Fibroblast of lung (primary cell): ENCODE results near the gene FAM3B. TPM values are rescaled to one million over a fixed set of nuclear protein-coding genes. Genes with fewer than 3 reads are reported as not detected.

ENCODE experiments used
- DNase-seq, 2 donors: peaks; one replicate each; pipeline versions ENCODE4 v3.0.0 to v3.0.0-alpha.2; 2010; ENCODE audit warnings: low read depth in 2 of 2
- H2AFZ ChIP-seq: 2 replicates; pipeline ENCODE4 v1.5.1; 2012; ENCODE audit warnings: low read length, control low read depth, inconsistent platforms
- H3K27ac ChIP-seq: 2 replicates; pipeline ENCODE4 v1.5.1; 2011; ENCODE audit warnings: low read length, control low read depth; ENCODE audit not compliant: insufficient read depth
- H3K27me3 ChIP-seq: 2 replicates; pipeline ENCODE4 v1.5.1; 2011; ENCODE audit warnings: mild to moderate bottlenecking, low read length; ENCODE audit not compliant: control insufficient read depth, insufficient read depth
- H3K36me3 ChIP-seq: 2 replicates; pipeline ENCODE4 v1.5.1; 2011; ENCODE audit warnings: low read length; ENCODE audit not compliant: control insufficient read depth, insufficient read depth
- H3K4me1 ChIP-seq: 2 replicates; pipeline ENCODE4 v1.5.1; 2011; ENCODE audit warnings: low read length; ENCODE audit not compliant: control insufficient read depth, insufficient read depth; ENCODE audit errors: extremely low read depth
- H3K4me2 ChIP-seq: 2 replicates; pipeline ENCODE4 v1.5.1; 2011; ENCODE audit warnings: low read length, control low read depth; ENCODE audit not compliant: insufficient read depth; ENCODE audit errors: extremely low read depth
- H3K4me3 ChIP-seq, 4 experiments: fragments of 200-600 bp in 1 of 4; sonication (generic) in 1 of 4; replicated peaks in 1 of 4; 2 replicates each; pipeline ENCODE4 v1.5.1; 2011 to 2016; ENCODE audit warnings: low read length in 4 of 4, low read depth in 3 of 4, mild to moderate bottlenecking in 3 of 4, control low read depth in 2 of 4, inconsistent platforms in 1 of 4, mixed read lengths in 1 of 4; ENCODE audit not compliant: insufficient read depth in 1 of 4; ENCODE audit errors: control extremely low read depth in 1 of 4
- H3K79me2 ChIP-seq: 2 replicates; pipeline ENCODE4 v1.5.1; 2012; ENCODE audit warnings: mild to moderate bottlenecking, low read length, inconsistent platforms; ENCODE audit not compliant: control insufficient read depth, insufficient read depth
- H3K9ac ChIP-seq: 2 replicates; pipeline ENCODE4 v1.5.1; 2011; ENCODE audit warnings: mild to moderate bottlenecking, low read length, control low read depth; ENCODE audit not compliant: insufficient read depth
- H3K9me3 ChIP-seq: 2 replicates; pipeline ENCODE4 v1.5.1; 2012; ENCODE audit warnings: low read depth, low read length; ENCODE audit not compliant: control insufficient read depth, insufficient read depth
- H4K20me1 ChIP-seq: 2 replicates; pipeline ENCODE4 v1.5.1; 2011; ENCODE audit warnings: low read length; ENCODE audit not compliant: control insufficient read depth, insufficient read depth; ENCODE audit errors: extremely low read depth
- CTCF ChIP-seq, 2 donors: IDR thresholded peaks in 1 of 2; conservative IDR thresholded peaks in 1 of 2; 1 replicate in 1 of 2; 2 replicates in 1 of 2; pipeline ENCODE4 v1.5.1; 2011 to 2012; ENCODE audit warnings: low read length in 2 of 2, control low read depth in 1 of 2, inconsistent platforms in 1 of 2, low read depth in 1 of 2, mild to moderate bottlenecking in 1 of 2
- EZH2 ChIP-seq: IDR thresholded peaks from 2 replicates; pipeline ENCODE4 v1.5.1; 2012; ENCODE audit warnings: low read length, control low read depth, mild to moderate bottlenecking; ENCODE audit errors: missing control alignments
- polyA plus RNA-seq, 2 donors: library from polyadenylated mRNA; depleted of rRNA in 1 of 2; stranded (reverse) in 1 of 2; unstranded in 1 of 2; fragments of >200 nt; gene quantifications; 2 replicates each; pipeline ENCODE4 v1.2.1, GENCODE V29; 2011 to 2012; ENCODE audit warnings: missing spikeins in 1 of 2
- total RNA-seq: library from RNA; depleted of rRNA; stranded (reverse); fragments of >200 nt; gene quantifications from 2 replicates; pipeline ENCODE4 v1.2.1, GENCODE V29; 2014

The FAM3B gene
- total and polyA plus RNA-seq, 2 donors (not counting 1 experiment from before 2014, with no cell fraction given) = not detected

GRCh38 chr21:41367945-41368734 is 51.5 kb downstream of the FAM3B start:
- H3K4me1 ChIP-seq = no peaks in the 10 kb centered on the region

GRCh38 chr21:41368735-41369104 is 52.1 kb downstream of the FAM3B start:
- Histone ChIP-seq H3K79me2 (no peaks in the 10 kb centered on the region), H3K4me1 (no peaks in the 10 kb centered on the region), H4K20me1 (no peaks in the 10 kb centered on the region), H3K36me3 (no peaks in the 10 kb centered on the region), H3K27ac (no peak overlapping the region), H3K27me3 (no peaks in the 10 kb centered on the region), H3K9ac (no peak overlapping the region), H2AFZ (no peak overlapping the region), H3K9me3 (no peaks in the 10 kb centered on the region), H3K4me3 (no peak overlapping the region), H3K4me2 (no peak overlapping the region)
- no peak for DNase-seq
- no peak for TF ChIP-seq CTCF (conservative IDR thresholded peaks at IDR 0.05 in 1 of 2, IDR thresholded peaks at IDR 0.05 in 1 of 2; ENCODE audit: low read depth in 1 of 2, low read length in 2 of 2)
- TF ChIP-seq EZH2 = no peak

More at GRCh38 chr21:41367945-41368734, 51.5 kb downstream of the FAM3B start:
- H3K27me3 ChIP-seq = no peaks in the 10 kb centered on the region
- no peak overlapping the region for H3K4me2 ChIP-seq
- no peaks in the 10 kb centered on the region for H3K79me2 ChIP-seq
- no peak overlapping the region for H3K4me3 ChIP-seq
- H4K20me1 ChIP-seq = no peaks in the 10 kb centered on the region
- no peaks in the 10 kb centered on the region for H3K9me3 ChIP-seq
- no peaks in the 10 kb centered on the region for H3K36me3 ChIP-seq
- H3K9ac ChIP-seq = no peak overlapping the region
- no peak for TF ChIP-seq CTCF (conservative IDR thresholded peaks at IDR 0.05 in 1 of 2, IDR thresholded peaks at IDR 0.05 in 1 of 2; ENCODE audit: low read depth in 1 of 2, low read length in 2 of 2)
- TF ChIP-seq EZH2 = no peak
- H3K27ac ChIP-seq = no peak overlapping the region
- no peak for DNase-seq
- H2AFZ ChIP-seq = no peak overlapping the region

- H3K27me3 ChIP-seq = no peaks in the 10 kb centered on the region
- no peak overlapping the region for H3K9ac ChIP-seq
- H3K36me3 ChIP-seq = no peaks in the 10 kb centered on the region
- no peaks in the 10 kb centered on the region for H4K20me1 ChIP-seq
- peak in 1 of 2 donors; percentile 4 for TF ChIP-seq CTCF (conservative IDR thresholded peaks at IDR 0.05 in 1 of 2, IDR thresholded peaks at IDR 0.05 in 1 of 2; ENCODE audit: low read depth in 1 of 2, low read length in 2 of 2)
- TF ChIP-seq EZH2 = no peak
- no peaks in the 10 kb centered on the region for H3K79me2 ChIP-seq
- DNase-seq = no peak
- no peak overlapping the region for H3K4me2 ChIP-seq
- no peaks in the 10 kb centered on the region for H3K4me1 ChIP-seq
- H2AFZ ChIP-seq = no peak overlapping the region
- no peak overlapping the region for H3K4me3 ChIP-seq
- H3K27ac ChIP-seq = no peak overlapping the region
- no peaks in the 10 kb centered on the region for H3K9me3 ChIP-seq
These were observed 52.7 kb downstream of the FAM3B start for GRCh38 chr21:41369105-41369919.
